HG02885 (cell line): ENCODE data around the gene CHRD.
A peak's percentile ranks its signal among the peaks of the same experiment; 100 is the strongest.

Experiments used
- ATAC-seq: cut with Tn5 transposase; IDR thresholded peaks from one replicate; pipeline ENCODE4 v1.9.1; 2021; ENCODE audit warnings: mild to moderate bottlenecking; ENCODE audit not compliant: unreplicated experiment, poor library complexity

CHRD gene

DNA sequence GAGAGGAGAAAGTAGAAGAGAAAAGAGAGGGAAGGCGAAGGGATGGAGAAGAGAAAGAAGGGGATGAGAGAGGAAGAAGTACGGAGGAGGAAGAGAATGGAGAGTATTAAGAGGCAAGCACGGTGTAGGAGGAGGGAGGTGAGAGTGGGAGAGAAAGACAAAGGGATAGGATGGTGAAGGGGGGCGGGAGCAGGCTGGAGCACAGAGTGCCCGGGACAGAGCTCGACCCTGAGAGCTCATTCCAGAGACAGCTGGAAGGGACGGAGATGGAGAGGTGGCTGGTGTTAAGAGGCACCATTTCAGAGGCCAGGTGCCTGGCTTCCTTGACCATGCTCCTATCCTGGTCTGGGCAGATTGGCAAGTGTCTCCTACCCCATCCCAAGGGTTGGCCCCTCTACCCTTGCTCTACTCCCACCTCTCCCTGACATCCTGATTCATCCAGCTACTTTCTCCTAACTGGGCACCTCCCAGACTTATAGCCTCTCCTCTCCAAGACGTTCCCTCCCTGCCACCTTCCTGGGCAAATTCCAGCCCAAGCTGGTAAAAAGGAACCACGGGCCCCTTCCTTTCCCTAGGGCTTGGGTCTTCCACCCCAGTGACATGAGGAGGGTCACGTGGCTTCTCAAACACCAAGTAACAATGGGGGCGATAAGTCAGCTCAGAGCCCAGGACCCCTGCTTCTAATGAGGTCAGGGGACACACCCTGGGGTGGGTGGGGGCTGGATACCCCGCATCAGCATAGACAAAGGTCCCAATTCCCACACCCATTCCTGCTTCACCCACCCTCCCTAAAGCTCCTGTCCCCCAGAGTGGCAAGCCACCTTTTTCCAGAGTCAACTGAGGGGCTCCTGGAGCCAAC, 19.6 kb upstream of the CHRD start:
- ATAC-seq, result no peak

DNA sequence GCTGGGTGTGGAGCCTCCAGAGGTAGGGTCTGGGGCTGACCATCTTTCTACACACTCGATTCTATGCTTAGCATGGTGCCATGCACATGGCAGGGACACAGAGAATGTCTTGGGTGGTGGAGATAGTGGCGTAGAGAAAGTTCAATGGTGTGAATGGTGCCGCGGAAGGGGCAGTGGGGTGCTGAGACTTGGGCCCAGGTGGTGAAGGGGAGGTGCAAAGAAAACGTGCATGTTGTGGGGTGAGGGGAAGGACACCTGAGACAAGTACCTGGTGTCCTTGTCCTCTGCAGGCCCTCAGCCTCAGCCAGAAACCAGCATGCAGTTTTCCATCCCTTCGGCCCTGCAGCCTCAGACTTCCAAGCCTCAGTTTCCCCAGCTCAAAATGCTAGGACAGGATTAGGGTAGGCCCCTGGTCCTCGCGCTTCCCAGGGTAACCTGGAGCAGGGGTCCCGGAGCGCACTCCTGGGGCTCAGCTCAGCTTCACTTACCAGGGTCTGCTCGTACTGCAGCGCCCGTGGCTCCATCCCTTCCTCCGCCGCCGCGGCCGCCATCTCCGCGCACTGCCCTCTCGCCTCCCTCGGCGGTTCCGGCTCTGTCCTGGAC, 18.8 kb upstream of the CHRD start:
- peak; percentile 0 for ATAC-seq

DNA sequence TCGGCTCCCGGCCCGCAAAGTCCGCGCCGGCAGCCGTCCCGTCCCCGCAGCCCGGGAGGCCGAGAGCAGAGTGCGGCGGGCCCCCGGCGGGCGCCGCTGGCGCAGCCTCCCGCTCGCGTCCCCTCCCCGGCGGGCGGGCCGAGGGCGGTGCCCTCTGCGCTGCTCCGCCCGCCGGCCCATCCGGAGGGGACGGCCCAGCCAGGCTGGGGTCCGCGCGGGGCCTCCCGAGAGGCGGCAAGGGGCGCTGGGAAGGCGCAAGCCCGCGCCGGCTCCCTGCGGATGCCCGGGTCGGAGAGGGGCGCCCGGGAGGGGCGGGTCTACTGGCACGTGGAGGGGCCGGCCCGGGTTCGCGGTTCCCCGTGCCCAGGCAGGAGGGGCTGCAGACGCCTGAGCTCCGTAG, 18.3 kb upstream of the CHRD start, which contains the start of the genes CLCN2 and POLR2H:
TSS of gene CLCN2 (minus strand) at position 74 of the 400 bp plus-strand sequence. CDS start 126 bp downstream, outside the sequence.
TSS of gene POLR2H (plus strand) at position 179 of the 400 bp plus-strand sequence. CDS start 1,783 bp downstream, outside the sequence.
- ATAC-seq, result peak; percentile 51

DNA sequence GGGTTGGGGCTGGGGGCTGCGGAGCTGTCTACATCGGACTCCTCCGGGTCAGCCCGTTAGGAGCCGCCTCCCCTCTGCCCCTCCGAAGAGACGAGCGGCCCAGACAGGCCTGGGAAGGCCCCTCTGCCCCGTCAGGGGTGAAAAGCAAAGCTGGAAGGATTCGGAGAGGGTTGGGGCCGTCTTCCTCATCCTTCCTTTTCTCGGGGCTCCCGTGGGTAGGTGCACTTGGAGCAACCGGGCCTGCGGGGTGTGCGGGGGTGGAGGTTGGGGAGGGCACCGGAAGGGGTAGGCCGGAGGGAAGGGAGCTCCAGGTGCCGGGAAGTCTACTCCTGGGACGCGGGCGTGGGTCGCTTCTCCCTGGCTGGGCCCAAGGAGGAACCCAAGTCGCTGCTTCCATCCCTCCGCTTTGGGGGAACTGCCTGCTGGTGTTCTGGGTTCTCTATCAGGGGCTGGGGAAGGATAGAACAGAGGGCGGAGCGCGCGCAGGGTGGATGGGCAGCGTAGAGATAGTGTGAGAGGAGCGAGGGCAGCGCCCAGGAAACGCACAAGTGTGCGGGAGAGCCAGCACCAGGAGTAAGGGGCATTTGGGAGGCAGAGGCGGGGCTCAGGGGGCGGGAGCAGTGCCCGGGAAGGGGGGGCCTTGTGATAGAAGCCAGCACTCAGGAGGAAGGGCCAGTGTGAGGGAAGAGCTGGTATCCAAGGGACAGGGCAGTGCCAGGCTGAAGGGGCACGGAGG, 17.8 kb upstream of the CHRD start:
- ATAC-seq, result no peak

DNA sequence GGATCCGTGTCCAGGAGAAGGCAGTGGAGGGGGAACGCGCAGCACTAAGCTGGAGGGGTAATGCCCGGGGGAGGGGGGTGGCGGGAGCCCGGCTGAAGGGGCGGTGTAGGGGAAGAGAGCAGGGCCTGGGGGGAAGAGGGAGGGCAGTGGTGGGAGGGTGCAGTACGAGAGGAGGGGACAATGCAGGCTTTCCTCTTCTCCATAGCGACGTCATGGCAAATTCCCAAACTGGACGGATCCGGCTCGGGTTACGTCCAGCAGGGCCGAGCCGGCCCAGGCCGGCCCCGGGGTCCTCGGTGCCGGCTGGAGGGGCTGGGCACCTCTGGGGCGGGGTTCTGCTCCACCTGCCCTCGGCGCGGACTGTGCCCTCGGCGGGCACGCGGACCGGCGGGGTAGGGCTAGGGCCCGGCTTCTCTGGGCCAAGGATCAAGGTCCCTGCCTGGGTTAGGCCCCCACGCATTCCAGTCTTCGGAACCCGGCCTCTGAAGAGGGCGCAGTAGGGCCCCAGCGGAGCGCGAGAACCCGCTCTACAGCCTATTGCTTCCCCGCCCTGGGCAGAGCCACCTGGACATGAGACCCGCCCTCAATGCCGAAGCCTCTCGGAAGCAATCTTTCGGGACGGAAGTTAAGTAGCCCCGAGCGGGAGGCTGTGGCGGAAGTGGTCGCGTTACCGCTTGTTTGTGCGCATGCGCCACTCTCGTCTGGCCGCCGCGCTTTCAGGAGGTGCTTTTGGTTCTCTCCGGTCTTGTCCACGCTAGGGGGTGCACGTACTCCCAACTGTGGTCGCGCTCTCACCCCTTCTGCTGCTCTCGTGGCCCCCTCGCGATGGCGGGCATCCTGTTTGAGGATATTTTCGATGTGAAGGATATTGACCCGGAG, 16.9 kb upstream of the CHRD start:
- ATAC-seq, result peak; percentile 86

DNA sequence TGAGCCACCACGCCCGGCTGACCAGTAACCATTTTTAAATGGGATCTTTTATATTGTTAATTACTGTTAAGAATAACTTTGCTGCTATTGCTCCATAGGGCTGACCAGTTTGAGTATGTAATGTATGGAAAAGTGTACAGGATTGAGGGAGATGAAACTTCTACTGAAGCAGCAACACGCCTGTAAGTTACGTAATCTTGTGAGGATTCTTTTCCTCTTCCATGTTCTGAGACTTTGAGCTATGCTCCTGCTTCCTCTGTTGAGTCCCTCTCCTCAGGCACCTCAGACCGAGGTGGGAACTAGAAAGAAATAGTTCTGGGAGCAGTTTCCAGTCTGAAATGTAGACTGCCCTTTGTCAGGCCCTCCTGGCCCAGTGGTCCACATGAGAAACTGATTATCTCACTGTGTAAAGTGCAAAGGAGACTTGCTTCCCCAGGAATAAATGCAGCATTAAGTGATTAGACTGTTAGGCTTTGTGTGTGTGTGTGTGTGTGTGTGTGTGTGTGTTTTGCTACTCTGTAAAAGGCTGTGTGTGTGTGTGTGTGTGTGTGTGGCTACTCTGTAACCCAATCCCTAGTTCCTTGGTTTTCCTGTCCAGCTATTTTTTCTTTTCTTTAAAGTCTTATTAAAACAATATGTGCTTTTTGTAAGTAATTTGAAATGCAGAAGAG, 13.1 kb upstream of the CHRD start:
- no peak for ATAC-seq

DNA sequence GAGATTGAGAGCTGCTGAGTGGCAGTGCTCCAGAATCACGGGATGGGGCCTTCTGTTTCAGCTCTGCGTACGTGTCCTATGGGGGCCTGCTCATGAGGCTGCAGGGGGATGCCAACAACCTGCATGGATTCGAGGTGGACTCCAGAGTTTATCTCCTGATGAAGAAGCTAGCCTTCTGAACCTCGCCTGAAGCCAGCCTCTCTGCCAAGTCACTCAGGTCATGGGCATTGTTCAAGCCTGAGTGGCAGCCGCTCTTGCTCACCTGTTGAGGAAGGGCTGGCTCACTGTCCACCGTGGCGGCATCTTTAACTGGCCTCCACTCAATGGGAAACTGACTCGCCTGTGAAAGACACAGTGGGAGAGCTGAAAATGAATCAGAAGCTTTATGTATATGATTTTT, 11.7 kb upstream of the CHRD start:
- no peak for ATAC-seq

DNA sequence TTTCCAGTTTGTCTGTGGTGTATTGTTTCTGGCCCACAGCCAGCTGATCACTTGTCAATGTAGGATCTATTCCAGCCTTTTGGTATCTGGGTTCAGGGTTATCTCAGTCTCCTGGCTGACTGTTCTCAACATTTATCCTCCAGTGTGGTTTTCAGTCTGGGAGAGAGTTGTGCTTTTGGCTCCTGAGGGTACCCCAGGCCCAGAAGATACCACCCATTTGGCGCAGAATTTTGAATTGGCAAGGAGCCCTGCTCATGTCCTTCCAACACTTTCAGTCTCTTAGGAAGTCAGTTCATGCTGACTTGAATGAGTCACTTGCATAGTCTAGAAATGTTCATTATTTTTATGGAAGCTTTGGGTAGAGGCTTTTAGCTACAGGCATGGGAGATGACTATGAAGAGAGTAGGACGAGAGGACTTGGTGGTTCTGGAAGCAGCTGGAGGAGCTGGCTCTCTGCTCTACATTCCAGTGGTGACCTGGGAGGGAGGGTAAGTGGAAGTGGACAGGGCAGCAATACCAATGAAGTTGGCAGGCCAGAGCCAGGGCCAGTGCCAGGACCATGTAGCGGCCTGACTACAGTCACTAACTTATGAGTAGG, 11.2 kb upstream of the CHRD start:
- no peak for ATAC-seq

DNA sequence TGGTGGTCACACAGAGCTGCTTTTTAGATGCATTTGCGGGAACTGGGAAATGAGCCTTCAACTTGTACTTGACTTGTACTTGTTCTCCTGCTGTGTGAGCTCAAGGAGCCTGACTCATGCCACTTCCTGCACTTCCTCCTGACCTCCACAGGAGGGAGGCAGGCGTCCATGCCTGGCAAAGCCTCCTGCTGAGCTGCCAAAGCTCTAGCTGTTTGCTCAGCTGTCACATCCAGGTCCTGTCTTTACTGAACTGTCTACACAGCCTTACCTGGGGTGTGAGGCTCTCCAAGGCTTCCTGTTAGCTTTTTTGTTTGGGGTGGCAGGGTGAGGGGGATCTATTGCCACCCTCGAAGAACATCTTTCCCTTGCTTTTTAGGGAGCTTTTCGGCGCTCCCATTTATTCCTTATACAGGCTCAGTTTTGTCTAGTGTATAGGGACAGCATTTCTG, 8.3 kb upstream of the CHRD start:
- ATAC-seq, result peak; percentile 58

DNA sequence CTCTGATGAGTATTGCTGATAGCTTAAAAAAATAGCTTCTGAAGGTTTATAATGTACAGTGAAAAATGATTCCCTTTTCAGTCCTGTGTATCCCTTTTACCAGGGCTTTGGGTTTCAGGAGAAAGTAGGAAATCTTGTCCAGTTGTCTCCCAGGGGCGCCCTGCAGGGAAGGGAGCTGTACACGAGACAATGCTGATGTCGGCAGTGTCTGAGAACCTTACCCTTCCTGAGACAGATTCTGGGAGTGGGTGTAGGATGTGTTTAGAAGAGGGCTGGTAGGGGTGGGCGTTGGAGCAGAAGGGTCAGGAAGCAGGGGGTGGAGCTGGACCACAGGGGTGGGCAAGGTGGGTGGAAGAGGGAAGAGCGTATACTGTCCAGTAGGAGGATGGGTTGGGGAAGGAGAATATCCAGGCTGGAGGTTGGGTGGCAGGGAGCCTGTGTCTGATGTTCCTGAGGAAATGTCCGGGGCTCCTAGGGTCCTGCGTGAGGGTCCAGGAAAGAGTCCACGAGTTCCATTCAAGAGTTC, 7.5 kb upstream of the CHRD start:
- no peak for ATAC-seq

DNA sequence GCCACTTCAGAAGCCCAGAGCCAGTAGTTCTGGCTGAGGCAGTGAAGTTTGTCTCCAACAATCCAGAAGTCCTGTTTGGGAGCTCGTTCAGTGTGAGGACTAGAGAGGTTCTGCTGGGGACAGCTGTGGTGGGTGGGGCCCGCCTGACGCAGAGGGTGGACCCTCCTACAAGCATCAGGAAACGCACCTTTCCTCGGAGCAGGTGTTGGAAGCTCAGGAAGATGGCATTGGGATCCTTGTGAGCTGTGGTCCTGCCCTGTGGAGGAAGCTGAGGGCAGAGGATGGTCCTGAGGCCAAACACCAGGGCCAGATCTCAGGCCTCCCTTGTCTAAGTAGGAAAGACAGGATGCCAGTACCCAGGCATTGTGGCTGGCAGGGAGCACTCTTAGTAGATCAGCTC, 6.9 kb upstream of the CHRD start:
- ATAC-seq, result no peak

DNA sequence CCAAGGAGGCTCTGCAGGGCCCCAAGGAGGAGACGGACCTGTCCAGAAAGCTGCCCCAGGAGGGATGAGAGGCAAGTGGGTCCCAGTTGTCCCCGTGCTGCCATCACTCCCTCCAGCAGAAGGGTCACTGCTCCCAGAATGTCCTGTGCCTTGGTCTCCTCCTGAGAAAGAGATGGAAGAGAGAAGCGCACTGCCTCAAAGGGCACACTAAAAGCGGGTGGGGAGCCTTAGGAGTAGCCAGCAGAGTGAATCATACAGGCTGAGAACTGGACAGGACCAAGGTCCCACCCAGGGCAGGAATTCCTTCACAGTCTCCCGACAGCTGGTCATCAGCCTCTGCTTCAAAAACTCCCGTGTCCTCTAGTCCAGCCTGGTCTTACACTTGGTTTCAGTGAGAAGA, 6.4 kb upstream of the CHRD start:
- no peak for ATAC-seq

DNA sequence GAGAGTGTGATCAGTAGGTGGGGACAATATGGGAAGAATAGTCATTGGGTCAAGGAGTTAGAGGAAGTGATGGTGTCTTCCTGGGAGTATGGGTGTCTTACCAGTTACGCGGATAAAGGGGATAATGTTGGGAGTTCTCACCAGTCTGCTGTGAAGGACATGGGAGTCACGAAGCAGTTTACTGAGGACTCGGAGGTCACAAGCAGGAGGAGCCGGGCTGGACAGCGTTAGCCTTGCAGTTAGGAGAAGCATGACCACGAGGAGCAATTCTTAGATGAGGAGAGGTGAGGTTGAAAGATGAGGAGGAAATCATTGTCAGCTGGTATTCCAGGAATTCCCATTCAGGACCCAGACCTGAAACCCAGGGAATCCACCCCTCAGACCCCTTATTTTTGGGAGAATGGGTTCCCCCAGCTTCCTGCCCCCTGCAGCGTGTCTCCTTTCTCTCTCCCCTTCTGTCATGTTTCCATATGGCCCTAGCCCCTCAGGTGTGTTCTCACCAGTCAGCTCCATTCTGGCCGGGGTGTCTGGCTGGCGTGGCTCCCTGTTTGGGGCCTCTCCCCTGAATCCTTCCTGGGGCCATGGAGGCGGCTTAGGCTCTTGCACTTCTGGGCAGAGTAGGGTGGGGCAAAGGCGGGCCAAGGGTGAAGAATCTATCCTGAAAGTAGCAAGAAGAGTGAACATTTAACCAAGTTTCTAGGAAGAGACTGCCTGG, 4.0 kb upstream of the CHRD start:
- no peak for ATAC-seq

DNA sequence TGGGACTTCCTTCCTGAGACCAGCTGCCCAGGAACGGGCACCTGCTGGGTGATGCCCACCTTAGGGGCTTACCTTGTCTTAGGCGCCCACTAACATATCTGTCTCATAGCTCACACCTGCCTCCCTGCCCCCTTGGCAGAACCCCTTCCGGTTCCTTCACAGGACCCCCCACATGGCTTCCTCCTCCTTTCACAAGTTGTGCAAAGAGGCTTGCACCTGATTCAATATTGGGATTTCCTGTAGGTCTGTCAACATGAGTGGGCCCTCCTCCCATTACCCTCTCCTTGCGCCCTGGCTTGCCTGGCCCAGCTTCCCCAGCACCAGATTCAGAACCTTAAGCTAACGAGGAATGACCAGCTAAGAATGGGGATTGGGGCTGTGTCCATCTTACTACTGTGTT, 2.5 kb upstream of the CHRD start:
- ATAC-seq, result no peak

DNA sequence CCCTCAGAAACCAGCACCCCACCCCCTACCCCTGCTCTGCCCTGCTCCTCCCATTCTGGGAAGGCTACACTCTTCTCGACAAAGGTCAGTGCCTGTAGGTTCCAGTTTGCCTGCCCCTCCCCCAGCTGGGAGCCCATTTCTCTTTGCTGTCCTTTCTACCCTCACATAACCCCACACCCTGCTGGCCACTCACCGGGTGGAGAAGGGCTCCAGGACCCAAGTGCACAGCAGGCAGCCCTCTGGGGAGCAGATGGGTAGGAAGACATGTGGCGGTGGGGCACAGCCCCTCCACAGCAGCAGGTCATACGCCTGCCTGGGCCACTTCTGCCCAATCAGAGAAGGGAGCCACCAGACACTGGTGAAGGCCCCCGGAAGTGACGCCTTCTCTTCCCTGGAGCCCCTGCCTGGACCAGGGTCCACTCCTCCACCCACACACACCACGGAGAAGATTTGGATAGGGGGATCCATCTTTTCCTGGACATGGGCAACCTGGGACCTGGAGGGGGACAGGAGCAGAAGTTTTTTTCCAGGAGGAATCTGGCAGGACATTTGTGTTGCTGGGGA, 1.9 kb upstream of the CHRD start, which contains the start of gene THPO:
TSS of gene THPO (minus strand) at position 326 of the 564 bp plus-strand sequence. CDS start 1,948 bp downstream, outside the sequence.
- ATAC-seq, result no peak

DNA sequence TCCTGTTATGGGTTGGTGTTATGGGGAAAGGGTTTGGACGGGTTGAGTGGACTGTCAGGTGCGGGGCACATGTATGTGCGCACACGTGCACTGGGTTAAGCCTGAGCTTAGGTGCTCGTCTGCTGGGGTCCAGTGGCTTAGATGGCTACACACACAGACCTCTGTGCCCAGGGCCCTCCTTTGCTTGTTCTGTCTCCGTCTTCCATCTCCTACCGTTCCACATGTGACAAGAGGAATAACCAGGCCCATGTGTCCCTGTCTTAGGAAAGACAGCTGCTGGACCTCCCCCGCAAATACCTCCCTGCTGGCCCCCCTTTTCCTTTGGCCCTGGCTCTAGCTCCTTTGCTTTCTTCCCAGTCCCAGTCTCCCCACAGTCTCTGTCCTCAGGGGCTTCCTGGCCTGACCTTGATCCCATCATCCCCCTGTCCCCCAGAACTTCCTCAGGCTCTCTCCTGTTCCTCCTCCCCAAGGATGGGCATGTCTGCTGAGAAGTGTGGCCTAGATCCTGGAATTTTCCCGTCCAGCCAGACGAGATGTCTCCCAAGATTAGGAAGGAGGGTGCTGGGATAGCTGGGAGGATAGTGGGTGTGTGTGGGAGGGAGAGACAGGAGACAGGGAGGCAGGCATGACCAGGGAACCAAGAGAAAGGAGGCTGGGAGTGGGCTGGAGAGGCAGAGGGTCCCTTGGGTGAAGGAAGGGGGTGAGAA, 1.1 kb upstream of the CHRD start:
- ATAC-seq, result no peak

DNA sequence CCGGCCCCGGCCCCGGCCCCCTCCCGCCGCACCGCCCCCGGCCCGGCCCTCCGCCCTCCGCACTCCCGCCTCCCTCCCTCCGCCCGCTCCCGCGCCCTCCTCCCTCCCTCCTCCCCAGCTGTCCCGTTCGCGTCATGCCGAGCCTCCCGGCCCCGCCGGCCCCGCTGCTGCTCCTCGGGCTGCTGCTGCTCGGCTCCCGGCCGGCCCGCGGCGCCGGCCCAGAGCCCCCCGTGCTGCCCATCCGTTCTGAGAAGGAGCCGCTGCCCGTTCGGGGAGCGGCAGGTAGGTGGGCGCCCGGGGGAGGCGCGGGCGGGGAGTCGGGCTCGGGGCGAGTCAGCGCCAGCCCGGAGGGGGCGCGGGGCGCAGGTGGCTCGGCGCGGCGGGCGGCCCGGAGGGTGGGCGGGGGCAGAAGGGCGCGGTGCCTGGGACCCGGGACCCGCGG, 352 bp downstream of the CHRD start:
- ATAC-seq, result no peak
